ENCODE data around the gene MITF. TPM values are rescaled to one million over a fixed set of nuclear protein-coding genes. Genes with fewer than 3 reads are reported as not detected.

The MITF gene
- total RNA-seq, 4 donors from 2014 or later: 71.1 to 139 (median 109) TPM

DNA sequence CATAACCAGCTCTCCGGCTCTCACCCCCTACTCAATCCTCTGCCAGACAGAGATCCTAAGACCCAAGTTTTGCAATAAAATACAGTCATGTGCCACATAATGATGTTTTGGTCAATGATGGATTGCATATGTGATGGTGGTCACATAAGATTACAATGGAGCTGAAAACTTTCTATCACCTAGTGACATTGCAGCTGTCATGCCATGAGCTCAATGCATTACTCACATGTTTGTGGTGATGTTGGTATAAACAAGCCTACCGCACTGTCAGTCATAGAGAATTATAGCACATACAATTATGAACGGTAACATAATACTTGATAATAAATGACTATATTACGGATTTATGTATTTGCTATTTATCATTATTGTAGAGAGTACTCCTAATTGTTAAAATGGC is 233.4 kb downstream of the MITF start:
- ATAC-seq (no peak), DNase-seq (no peak)
- H3K4me1 ChIP-seq: no peaks in the 10 kb centered on the region
- no peak overlapping the region for H3K27ac ChIP-seq
- no peaks in the 10 kb centered on the region for H3K36me3 ChIP-seq
- intact Hi-C loops (cut with DNase I; ENCODE audit: low total_unique reads): no loop called here
- H3K27me3 ChIP-seq: no peaks in the 10 kb centered on the region
- no peaks in the 10 kb centered on the region for H3K9me3 ChIP-seq
- no peak for TF ChIP-seq POLR2A (IDR thresholded peaks at IDR 0.05)
- H3K4me3 ChIP-seq: no peak overlapping the region
- in situ Hi-C loops (cut with MboI; ENCODE audit: low sequenced_read_pairs in 4 of 4): no loop called here

DNA sequence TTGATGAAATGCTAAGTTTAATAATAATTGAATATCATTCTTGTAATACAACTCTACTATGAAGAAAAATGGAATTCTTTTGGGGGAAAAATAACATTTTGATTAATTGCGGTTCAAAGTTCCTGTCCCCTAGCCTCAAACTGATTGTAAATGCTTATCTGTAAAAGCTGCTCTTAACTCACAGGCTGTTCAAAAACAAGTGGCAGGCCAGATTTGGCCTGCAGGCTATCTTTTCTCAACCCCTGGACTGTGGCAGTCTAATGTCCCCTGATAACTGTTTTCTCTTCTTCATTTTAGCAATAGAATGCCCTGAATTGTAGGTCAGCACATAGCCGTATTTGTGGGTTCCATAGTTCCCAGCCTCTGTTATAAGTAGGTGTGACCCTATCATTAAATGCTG is 236.8 kb downstream of the MITF start:
- Histone ChIP-seq H3K36me3 (no peaks in the 10 kb centered on the region), H3K27me3 (no peaks in the 10 kb centered on the region), H3K27ac (no peak overlapping the region), H3K4me3 (no peak overlapping the region), H3K4me1 (no peaks in the 10 kb centered on the region), H3K9me3 (peaks cover 0 to 3% (median 0%) of the 10 kb centered on the region in 3 donors)
- in situ Hi-C loops (cut with MboI; ENCODE audit: low sequenced_read_pairs in 4 of 4) (no loop called here), intact Hi-C loops (cut with DNase I; ENCODE audit: low total_unique reads) (no loop called here)
- ATAC-seq (no peak), DNase-seq (no peak)
- TF ChIP-seq, protein P1, sequence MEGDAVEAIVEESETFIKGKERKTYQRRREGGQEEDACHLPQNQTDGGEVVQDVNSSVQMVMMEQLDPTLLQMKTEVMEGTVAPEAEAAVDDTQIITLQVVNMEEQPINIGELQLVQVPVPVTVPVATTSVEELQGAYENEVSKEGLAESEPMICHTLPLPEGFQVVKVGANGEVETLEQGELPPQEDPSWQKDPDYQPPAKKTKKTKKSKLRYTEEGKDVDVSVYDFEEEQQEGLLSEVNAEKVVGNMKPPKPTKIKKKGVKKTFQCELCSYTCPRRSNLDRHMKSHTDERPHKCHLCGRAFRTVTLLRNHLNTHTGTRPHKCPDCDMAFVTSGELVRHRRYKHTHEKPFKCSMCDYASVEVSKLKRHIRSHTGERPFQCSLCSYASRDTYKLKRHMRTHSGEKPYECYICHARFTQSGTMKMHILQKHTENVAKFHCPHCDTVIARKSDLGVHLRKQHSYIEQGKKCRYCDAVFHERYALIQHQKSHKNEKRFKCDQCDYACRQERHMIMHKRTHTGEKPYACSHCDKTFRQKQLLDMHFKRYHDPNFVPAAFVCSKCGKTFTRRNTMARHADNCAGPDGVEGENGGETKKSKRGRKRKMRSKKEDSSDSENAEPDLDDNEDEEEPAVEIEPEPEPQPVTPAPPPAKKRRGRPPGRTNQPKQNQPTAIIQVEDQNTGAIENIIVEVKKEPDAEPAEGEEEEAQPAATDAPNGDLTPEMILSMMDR (IDR thresholded peaks at IDR 0.05 in 4 of 5, conservative IDR thresholded peaks at IDR 0.05 in 1 of 5): no peak
- TF ChIP-seq POLR2A (IDR thresholded peaks at IDR 0.05): no peak

DNA sequence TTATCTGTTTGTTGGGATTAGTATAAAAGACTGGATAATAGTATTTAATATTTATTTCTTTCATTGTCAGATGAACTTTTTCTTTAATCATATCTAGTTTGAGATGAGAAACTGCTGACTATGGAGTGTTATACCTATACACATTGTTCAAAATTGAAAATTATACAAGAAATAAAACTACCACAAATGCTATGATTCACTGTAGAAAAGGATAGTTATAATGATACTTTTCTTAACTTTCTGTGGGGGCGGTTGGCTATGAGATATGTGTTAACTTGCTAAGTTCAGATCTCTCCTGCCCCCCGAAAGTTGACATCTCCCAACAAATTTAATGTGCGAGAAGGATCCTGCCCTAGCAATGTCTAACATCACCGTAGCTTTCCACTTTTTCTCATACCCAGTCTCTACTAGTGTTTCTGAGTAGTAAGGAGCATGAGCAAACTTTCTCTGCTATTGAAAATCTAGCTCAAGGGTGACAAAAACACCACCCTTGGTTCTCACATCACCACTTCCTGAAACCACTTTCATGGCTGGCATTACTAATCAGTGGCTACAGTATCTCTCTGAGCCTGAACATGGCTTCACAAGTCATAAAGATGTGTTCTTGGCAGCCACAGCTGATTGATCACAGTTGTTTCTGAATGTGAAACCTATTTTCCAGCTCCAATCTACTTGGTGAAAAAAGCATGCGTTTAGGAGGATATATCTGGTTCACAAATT is 244.4 kb downstream of the MITF start:
- ATAC-seq (no peak), DNase-seq (no peak)
- no peak overlapping the region for H3K4me3 ChIP-seq
- no peaks in the 10 kb centered on the region for H3K4me1 ChIP-seq
- H3K27ac ChIP-seq: no peak overlapping the region
- no peaks in the 10 kb centered on the region for H3K9me3 ChIP-seq
- intact Hi-C loops (cut with DNase I; ENCODE audit: low total_unique reads): no loop called here
- in situ Hi-C loops (cut with MboI; ENCODE audit: low sequenced_read_pairs in 4 of 4): no loop called here
- TF ChIP-seq, protein P1 (IDR thresholded peaks at IDR 0.05 in 4 of 5, conservative IDR thresholded peaks at IDR 0.05 in 1 of 5): no peak
- TF ChIP-seq POLR2A (IDR thresholded peaks at IDR 0.05): no peak
- H3K36me3 ChIP-seq: no peaks in the 10 kb centered on the region
- H3K27me3 ChIP-seq: no peaks in the 10 kb centered on the region

DNA sequence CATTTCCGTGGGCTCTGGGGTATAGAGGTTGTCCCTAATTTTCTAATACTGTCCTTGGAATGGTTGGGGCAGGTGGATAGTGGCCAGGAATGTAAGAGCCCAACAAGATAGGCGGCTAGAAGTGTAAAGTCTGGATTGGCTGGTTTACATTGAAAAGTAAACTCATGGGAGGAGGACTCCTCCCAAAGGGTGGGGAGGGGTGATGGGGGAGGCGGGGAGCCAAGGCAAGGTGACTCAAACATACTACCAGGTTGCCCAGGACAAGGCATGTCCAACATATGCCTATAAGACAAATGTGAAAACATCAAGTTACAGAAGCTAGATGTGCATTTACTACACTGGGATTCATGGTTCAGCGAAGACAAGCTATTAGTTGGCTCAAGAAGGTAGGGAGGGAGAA is 246.0 kb downstream of the MITF start:
- ATAC-seq (no peak), DNase-seq (no peak)
- in situ Hi-C loops (cut with MboI; ENCODE audit: low sequenced_read_pairs in 4 of 4): no loop called here
- no peak for TF ChIP-seq POLR2A (IDR thresholded peaks at IDR 0.05)
- TF ChIP-seq, protein P1 (IDR thresholded peaks at IDR 0.05 in 4 of 5, conservative IDR thresholded peaks at IDR 0.05 in 1 of 5): no peak
- Histone ChIP-seq H3K27ac (no peak overlapping the region), H3K4me1 (no peaks in the 10 kb centered on the region), H3K9me3 (no peaks in the 10 kb centered on the region), H3K27me3 (no peaks in the 10 kb centered on the region), H3K36me3 (no peaks in the 10 kb centered on the region), H3K4me3 (no peak overlapping the region)
- intact Hi-C loops (cut with DNase I; ENCODE audit: low total_unique reads): no loop called here

DNA sequence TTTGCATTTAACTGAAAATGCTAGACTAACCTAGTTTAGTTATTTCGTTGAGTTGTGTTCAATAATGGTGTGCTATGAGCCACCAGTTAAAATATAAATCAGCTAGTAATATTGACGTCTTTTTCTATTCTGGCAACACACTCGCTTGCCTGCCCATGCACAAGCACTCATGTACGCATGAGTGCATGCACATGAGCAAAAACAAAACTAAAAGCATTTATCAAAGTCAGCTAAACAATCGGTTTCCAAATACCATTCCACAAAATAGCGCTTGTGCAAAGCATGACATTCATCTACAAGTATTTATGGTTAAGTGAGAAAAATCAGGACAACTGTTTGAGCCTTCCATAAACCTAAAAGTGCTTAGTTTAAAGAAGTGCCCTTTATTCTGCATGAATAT is 247.2 kb downstream of the MITF start:
- H3K27me3 ChIP-seq: no peaks in the 10 kb centered on the region
- DNase-seq (no peak), ATAC-seq (no peak)
- intact Hi-C loops (cut with DNase I; ENCODE audit: low total_unique reads): no loop called here
- no peak overlapping the region for H3K27ac ChIP-seq
- no peaks in the 10 kb centered on the region for H3K36me3 ChIP-seq
- H3K4me1 ChIP-seq: no peaks in the 10 kb centered on the region
- in situ Hi-C loops (cut with MboI; ENCODE audit: low sequenced_read_pairs in 4 of 4): no loop called here
- no peak overlapping the region for H3K4me3 ChIP-seq
- H3K9me3 ChIP-seq: no peaks in the 10 kb centered on the region
- TF ChIP-seq POLR2A (IDR thresholded peaks at IDR 0.05): no peak
- TF ChIP-seq, protein P1 (IDR thresholded peaks at IDR 0.05 in 4 of 5, conservative IDR thresholded peaks at IDR 0.05 in 1 of 5): no peak

All from gastrocnemius medialis (tissue), 4 donors.